ENCODE measurements around the gene ATP13A2.

GRCh38 chr1:17001760-17002523 is 9.8 kb downstream of the ATP13A2 start:
- TF ChIP-seq EZH2 (IDR thresholded peaks at IDR 0.05; ENCODE audit: insufficient read depth, poor library complexity, severe bottlenecking) (no peak), EZH2phosphoT487 (IDR thresholded peaks at IDR 0.05; ENCODE audit: insufficient read depth, low read depth) (no peak)
